Measurements from ENCODE around the gene TCOF1. TPM values are rescaled to one million over a fixed set of nuclear protein-coding genes. Genes with fewer than 3 reads are reported as not detected.
A peak's percentile ranks its signal among the peaks of the same experiment; 100 is the strongest.

The TCOF1 gene
- total RNA-seq, 2 experiments from 2014 or later = 40.4 to 43.2 TPM

- TF ChIP-seq, protein P1, sequence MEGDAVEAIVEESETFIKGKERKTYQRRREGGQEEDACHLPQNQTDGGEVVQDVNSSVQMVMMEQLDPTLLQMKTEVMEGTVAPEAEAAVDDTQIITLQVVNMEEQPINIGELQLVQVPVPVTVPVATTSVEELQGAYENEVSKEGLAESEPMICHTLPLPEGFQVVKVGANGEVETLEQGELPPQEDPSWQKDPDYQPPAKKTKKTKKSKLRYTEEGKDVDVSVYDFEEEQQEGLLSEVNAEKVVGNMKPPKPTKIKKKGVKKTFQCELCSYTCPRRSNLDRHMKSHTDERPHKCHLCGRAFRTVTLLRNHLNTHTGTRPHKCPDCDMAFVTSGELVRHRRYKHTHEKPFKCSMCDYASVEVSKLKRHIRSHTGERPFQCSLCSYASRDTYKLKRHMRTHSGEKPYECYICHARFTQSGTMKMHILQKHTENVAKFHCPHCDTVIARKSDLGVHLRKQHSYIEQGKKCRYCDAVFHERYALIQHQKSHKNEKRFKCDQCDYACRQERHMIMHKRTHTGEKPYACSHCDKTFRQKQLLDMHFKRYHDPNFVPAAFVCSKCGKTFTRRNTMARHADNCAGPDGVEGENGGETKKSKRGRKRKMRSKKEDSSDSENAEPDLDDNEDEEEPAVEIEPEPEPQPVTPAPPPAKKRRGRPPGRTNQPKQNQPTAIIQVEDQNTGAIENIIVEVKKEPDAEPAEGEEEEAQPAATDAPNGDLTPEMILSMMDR (IDR thresholded peaks at IDR 0.05) = no peak
- Histone ChIP-seq H3K4me3 (ENCODE audit: low read length) (peak overlapping the region; percentile 86), H3K27me3 (ENCODE audit: control insufficient read depth in 1 of 2, insufficient read depth in 2 of 2, low read length in 2 of 2) (no peaks in the 10 kb centered on the region), H3K4me1 (ENCODE audit: insufficient read depth, low read length) (peaks cover 28% of the 10 kb centered on the region), H3K27ac (ENCODE audit: low read depth in 1 of 2, low read length in 2 of 2) (peak overlapping the region in 1 of 2 donors; percentile 46), H3K36me3 (ENCODE audit: insufficient read depth, low read length) (peaks cover 13% of the 10 kb centered on the region), H3K9me3 (ENCODE audit: control insufficient read depth in 1 of 2, insufficient read depth in 1 of 2, low read length in 2 of 2) (no peaks in the 10 kb centered on the region)
- Mint-ChIP-seq H3K27ac (peak overlapping the region; percentile 73), H3K9me3 (no peaks in the 10 kb centered on the region), H3K4me1 (ENCODE audit: low read depth) (peaks cover 38% of the 10 kb centered on the region), H3K36me3 (ENCODE audit: low read depth) (peaks cover 14% of the 10 kb centered on the region), H3K4me3 (peak overlapping the region; percentile 87), H3K27me3 (no peaks in the 10 kb centered on the region)
- DNase-seq (no peak), ATAC-seq (ENCODE audit: poor library complexity) (no peak)
- intact Hi-C loops (cut with DNase I, micrococcal nuclease) = loop anchor here (2.0 to 10.0 kb wide), 10 partner anchors 76 to 1416 kb away; partner anchors contain the start of genes G3BP1 (in 2 of the 2), CSNK1A1 (in 1 of the 2), GM2A (in 1 of the 2) and GRPEL2 (in 1 of the 2)
- CTCF ChIA-PET = interaction anchor here (1.2 kb wide), 1 partner anchor 93 kb away, joined by 3 read pairs; no protein-coding TSS in a partner anchor
- POLR2A ChIA-PET = interaction anchor here (1.8 to 2.8 kb wide), 3 partner anchors 54 to 94 kb away, joined by 8 to 16 read pairs (median 9); partner anchors contain the start of gene CD74
Observed at GRCh38 chr5:150356575-150357294, 762 bp upstream of the TCOF1 start.

DNA sequence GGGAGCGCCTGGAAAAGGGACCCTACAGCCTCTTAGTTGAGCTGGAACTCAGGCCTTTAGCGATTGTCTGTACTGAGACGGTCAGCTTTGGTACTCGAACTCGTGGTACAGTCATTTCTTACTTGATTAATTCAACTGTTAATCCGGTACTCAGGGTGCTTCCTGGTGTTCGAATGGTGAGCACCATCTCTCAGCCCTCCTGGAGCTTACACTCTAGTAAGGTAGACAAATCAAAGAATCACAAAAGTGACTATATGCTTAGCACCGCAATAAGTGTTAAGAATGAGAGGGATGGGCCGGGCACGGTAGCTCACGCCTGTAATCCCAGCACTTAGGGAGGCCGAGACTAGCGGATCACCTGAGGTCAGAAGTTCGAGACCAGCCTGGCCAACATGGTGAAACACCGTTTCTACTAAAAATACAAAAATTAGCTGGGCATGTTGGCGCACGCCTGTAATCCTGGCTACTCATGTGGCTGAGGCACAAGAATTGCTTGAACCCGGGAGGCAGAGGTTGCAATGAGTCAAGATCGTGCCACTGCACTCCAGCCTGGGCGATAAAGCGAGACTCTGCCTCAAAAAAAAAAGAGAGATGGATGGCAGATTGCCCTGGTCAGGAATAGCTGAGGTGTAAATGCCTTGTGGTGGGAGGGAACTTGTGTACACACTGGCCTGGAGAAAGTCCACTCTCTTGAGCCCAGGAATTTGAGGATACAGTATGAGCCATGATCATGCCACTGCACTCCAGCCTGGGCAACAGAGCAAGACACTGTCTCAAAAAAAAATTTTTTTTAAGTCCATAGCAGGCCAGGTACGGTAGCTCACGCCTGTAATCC is 981 bp downstream of the TCOF1 start:
- POLR2A ChIA-PET = interaction anchor here (1.8 to 2.8 kb wide), 3 partner anchors 52 to 92 kb away, joined by 8 to 16 read pairs (median 9); partner anchors contain the start of gene CD74
- peak overlapping the region; percentile 73 for H3K27ac Mint-ChIP-seq
- H3K9me3 ChIP-seq (ENCODE audit: control insufficient read depth in 1 of 2, insufficient read depth in 1 of 2, low read length in 2 of 2) = no peaks in the 10 kb centered on the region
- CTCF ChIA-PET = no interaction called here
- H3K4me1 ChIP-seq (ENCODE audit: insufficient read depth, low read length) = peaks cover 28% of the 10 kb centered on the region
- ATAC-seq (ENCODE audit: poor library complexity) (no peak), DNase-seq (no peak)
- TF ChIP-seq, protein P1 (IDR thresholded peaks at IDR 0.05) = no peak
- H3K27me3 ChIP-seq (ENCODE audit: control insufficient read depth in 1 of 2, insufficient read depth in 2 of 2, low read length in 2 of 2) = no peaks in the 10 kb centered on the region
- peak overlapping the region; percentile 89 for H3K4me3 Mint-ChIP-seq
- intact Hi-C loops (cut with DNase I, micrococcal nuclease) = loop anchor here (1.0 to 10.0 kb wide), 10 partner anchors 74 to 1414 kb away; partner anchors contain the start of genes G3BP1 (in 2 of the 2), CSNK1A1 (in 1 of the 2), GRPEL2 (in 1 of the 2) and IRGM (in 1 of the 2)
- no peaks in the 10 kb centered on the region for H3K27me3 Mint-ChIP-seq
- no peak overlapping the region for H3K27ac ChIP-seq (ENCODE audit: low read depth in 1 of 2, low read length in 2 of 2)
- H3K9me3 Mint-ChIP-seq = no peaks in the 10 kb centered on the region
- peak overlapping the region; percentile 86 for H3K4me3 ChIP-seq (ENCODE audit: low read length)
- peaks cover 55% of the 10 kb centered on the region for H3K4me1 Mint-ChIP-seq (ENCODE audit: low read depth)
- H3K36me3 Mint-ChIP-seq (ENCODE audit: low read depth) = peaks cover 31% of the 10 kb centered on the region
- H3K36me3 ChIP-seq (ENCODE audit: insufficient read depth, low read length) = peaks cover 31% of the 10 kb centered on the region

GRCh38 chr5:150361301-150361700 is 3.8 kb downstream of the TCOF1 start:
- CTCF ChIA-PET = interaction anchor here (1.4 kb wide), 1 partner anchor 89 kb away, joined by 5 read pairs; the partner anchor contains the start of gene RPS14
- DNase-seq (no peak), ATAC-seq (ENCODE audit: poor library complexity) (no peak)
- Histone ChIP-seq H3K4me3 (ENCODE audit: low read length) (no peak overlapping the region), H3K27me3 (ENCODE audit: control insufficient read depth in 1 of 2, insufficient read depth in 2 of 2, low read length in 2 of 2) (no peaks in the 10 kb centered on the region), H3K9me3 (ENCODE audit: control insufficient read depth in 1 of 2, insufficient read depth in 1 of 2, low read length in 2 of 2) (no peaks in the 10 kb centered on the region), H3K36me3 (ENCODE audit: insufficient read depth, low read length) (peaks cover 58% of the 10 kb centered on the region), H3K27ac (ENCODE audit: low read depth in 1 of 2, low read length in 2 of 2) (no peak overlapping the region), H3K4me1 (ENCODE audit: insufficient read depth, low read length) (peaks cover 28% of the 10 kb centered on the region)
- peaks cover 55% of the 10 kb centered on the region for H3K4me1 Mint-ChIP-seq (ENCODE audit: low read depth)
- no peak overlapping the region for H3K27ac Mint-ChIP-seq
- intact Hi-C loops (cut with DNase I, micrococcal nuclease) = loop anchor here in 1 of 2 experiments (5.0 kb wide), 1 partner anchor 41 kb away; no protein-coding TSS in a partner anchor
- peak overlapping the region; percentile 13 for H3K4me3 Mint-ChIP-seq
- no peaks in the 10 kb centered on the region for H3K27me3 Mint-ChIP-seq
- peaks cover 57% of the 10 kb centered on the region for H3K36me3 Mint-ChIP-seq (ENCODE audit: low read depth)
- POLR2A ChIA-PET = interaction anchor here (1.4 kb wide), 1 partner anchor 89 kb away, joined by 3 read pairs; the partner anchor contains the start of gene RPS14
- TF ChIP-seq, protein P1 (IDR thresholded peaks at IDR 0.05) = no peak
- no peaks in the 10 kb centered on the region for H3K9me3 Mint-ChIP-seq
